Glutamatergic neuron (in vitro differentiated cells): ENCODE data around the gene ZC3H11A. TPM values are rescaled to one million over a fixed set of nuclear protein-coding genes. Genes with fewer than 3 reads are reported as not detected.
"Not testable (repeated sequence)": the region's sequence is repeated elsewhere in the genome, so short reads cannot be mapped to it uniquely, and the experiment has no call there.

Experiments
- DNase-seq: peaks from one replicate; pipeline ENCODE4 v3.0.0; 2022
- H3K27ac Mint-ChIP-seq: one replicate; pipeline ENCODE4 v1.8.0; 2020; ENCODE audit warnings: mild to moderate bottlenecking, mixed read lengths, inconsistent platforms; ENCODE audit not compliant: unreplicated experiment
- H3K27me3 Mint-ChIP-seq: one replicate; pipeline ENCODE4 v1.8.0; 2020; ENCODE audit warnings: mild to moderate bottlenecking, moderate library complexity, mixed read lengths, inconsistent platforms; ENCODE audit not compliant: unreplicated experiment
- H3K36me3 Mint-ChIP-seq: one replicate; pipeline ENCODE4 v1.8.0; 2020; ENCODE audit warnings: mild to moderate bottlenecking, mixed read lengths, inconsistent platforms; ENCODE audit not compliant: unreplicated experiment
- H3K4me1 Mint-ChIP-seq: one replicate; pipeline ENCODE4 v1.8.0; 2020; ENCODE audit warnings: mild to moderate bottlenecking, low read depth, mixed read lengths, inconsistent platforms; ENCODE audit not compliant: unreplicated experiment
- H3K4me3 Mint-ChIP-seq: one replicate; pipeline ENCODE4 v1.8.0; 2020; ENCODE audit warnings: mild to moderate bottlenecking, mixed read lengths, inconsistent platforms; ENCODE audit not compliant: unreplicated experiment
- H3K9me3 Mint-ChIP-seq: one replicate; pipeline ENCODE4 v1.8.0; 2020; ENCODE audit warnings: mild to moderate bottlenecking, moderate library complexity, mixed read lengths, inconsistent platforms; ENCODE audit not compliant: unreplicated experiment
- total RNA-seq: library from RNA; stranded (reverse); fragmentation: NEBNext Ultra II Directional; extraction: Animal tissue kit (Norgen Biotek cat#: 25700); gene quantifications from one replicate; pipeline ENCODE4 v1.2.1, GENCODE V29; 2021; ENCODE audit not compliant: unreplicated experiment
- TF ChIP-seq, protein P1 (sequence below): fragments of 200-600 bp; sonication (generic); IDR thresholded peaks from one replicate; pipeline ENCODE4 v1.5.0; 2021; ENCODE audit not compliant: partially characterized antibody, unreplicated experiment

Gene ZC3H11A
- total RNA-seq, 1 donor from 2014 or later, result 63.4 TPM

DNA sequence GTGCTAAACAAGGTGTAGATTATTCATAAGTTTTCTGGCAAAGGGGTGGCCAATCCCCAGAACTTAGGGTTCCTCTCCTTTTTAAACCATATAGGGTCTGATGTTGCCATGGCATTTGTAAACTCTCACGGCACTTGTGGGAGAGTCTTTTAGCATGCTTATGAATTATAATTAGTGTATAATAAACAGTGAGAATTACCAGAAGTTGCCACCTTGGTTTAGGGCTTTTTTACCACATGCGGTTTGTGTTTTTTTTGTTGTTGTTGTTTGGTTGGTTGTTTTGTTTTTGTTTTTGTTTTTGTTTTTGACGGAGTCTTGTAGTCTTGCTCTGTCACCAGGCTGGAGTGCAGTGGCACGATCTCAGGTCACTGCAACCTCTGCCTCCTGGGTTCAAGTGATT lies 39.4 kb upstream of the ZC3H11A start:
- no peak overlapping the region for H3K27ac Mint-ChIP-seq
- H3K36me3 Mint-ChIP-seq, result no peaks in the 10 kb centered on the region
- no peaks in the 10 kb centered on the region for H3K9me3 Mint-ChIP-seq
- H3K4me1 Mint-ChIP-seq, result peaks cover 2% of the 10 kb centered on the region
- H3K27me3 Mint-ChIP-seq, result peaks cover 1% of the 10 kb centered on the region
- TF ChIP-seq, protein P1, sequence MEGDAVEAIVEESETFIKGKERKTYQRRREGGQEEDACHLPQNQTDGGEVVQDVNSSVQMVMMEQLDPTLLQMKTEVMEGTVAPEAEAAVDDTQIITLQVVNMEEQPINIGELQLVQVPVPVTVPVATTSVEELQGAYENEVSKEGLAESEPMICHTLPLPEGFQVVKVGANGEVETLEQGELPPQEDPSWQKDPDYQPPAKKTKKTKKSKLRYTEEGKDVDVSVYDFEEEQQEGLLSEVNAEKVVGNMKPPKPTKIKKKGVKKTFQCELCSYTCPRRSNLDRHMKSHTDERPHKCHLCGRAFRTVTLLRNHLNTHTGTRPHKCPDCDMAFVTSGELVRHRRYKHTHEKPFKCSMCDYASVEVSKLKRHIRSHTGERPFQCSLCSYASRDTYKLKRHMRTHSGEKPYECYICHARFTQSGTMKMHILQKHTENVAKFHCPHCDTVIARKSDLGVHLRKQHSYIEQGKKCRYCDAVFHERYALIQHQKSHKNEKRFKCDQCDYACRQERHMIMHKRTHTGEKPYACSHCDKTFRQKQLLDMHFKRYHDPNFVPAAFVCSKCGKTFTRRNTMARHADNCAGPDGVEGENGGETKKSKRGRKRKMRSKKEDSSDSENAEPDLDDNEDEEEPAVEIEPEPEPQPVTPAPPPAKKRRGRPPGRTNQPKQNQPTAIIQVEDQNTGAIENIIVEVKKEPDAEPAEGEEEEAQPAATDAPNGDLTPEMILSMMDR, result no peak
- no peak for DNase-seq
- H3K4me3 Mint-ChIP-seq, result no peak overlapping the region

DNA sequence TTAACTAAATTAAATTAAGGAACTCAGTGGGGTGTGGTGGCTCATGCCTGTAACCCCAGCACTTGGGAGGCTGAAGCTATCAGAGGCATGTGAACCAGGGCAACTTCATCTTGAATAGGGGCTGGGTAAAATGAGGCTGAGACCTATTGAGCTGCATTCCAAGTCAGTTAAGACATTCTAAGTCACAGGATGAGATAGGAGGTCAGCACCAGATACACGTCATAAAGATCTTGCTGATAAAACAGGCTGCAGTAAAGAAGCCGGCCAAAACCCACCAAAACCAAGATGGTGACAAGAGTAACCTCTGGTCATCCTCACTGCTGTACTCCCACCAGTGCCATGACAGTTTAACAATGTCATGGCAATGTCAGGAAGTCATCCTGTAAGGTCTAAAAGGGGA lies 36.7 kb upstream of the ZC3H11A start:
- H3K4me1 Mint-ChIP-seq, H3K36me3 Mint-ChIP-seq, H3K27me3 Mint-ChIP-seq, H3K4me3 Mint-ChIP-seq, DNase-seq, H3K27ac Mint-ChIP-seq, H3K9me3 Mint-ChIP-seq: not testable (repeated sequence)

DNA sequence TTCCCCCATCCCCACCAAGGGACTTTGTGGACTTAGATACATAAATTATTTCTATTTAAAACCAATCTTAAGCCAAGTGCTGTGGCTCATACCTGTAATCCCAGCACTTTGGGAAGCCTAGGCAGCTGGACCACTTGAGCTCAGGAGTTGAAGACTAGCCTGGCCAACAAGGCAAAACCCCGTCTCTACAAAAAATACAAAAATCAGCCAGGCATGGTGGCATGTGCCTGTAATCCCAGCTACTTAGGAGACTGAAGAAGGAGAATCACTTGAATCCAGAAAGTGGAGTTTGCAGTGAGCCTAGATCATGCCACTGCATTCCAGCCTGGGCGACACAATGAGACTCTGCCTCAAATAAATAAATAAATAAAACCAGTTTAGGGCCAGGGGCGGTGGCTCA lies 34.9 kb upstream of the ZC3H11A start:
- TF ChIP-seq, protein P1, result no peak
- no peak overlapping the region for H3K4me3 Mint-ChIP-seq
- no peaks in the 10 kb centered on the region for H3K9me3 Mint-ChIP-seq
- no peak for DNase-seq
- H3K27ac Mint-ChIP-seq, result no peak overlapping the region
- no peaks in the 10 kb centered on the region for H3K36me3 Mint-ChIP-seq
- H3K27me3 Mint-ChIP-seq, result peaks cover 1% of the 10 kb centered on the region
- no peaks in the 10 kb centered on the region for H3K4me1 Mint-ChIP-seq

DNA sequence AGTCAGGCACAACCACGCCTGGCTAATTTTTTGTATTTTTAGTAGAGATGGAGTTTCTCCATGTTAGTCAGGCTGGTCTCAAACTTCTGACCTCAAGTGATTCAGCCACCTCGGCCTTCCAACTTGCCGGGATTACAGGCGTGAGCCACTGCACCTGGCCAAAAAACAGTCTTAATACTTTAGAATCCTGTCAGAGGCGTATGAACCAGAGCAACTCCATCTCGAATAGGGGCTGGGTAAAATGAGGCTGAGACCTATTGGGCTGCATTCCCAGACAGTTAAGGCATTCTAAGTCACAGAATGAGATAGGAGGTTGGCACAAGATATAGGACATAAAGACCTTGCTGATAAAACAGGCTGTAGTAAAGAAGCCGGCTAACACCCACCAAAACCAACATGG lies 33.5 kb upstream of the ZC3H11A start:
- DNase-seq, H3K27ac Mint-ChIP-seq, H3K4me3 Mint-ChIP-seq, H3K9me3 Mint-ChIP-seq, H3K36me3 Mint-ChIP-seq, H3K27me3 Mint-ChIP-seq, H3K4me1 Mint-ChIP-seq: not testable (repeated sequence)

DNA sequence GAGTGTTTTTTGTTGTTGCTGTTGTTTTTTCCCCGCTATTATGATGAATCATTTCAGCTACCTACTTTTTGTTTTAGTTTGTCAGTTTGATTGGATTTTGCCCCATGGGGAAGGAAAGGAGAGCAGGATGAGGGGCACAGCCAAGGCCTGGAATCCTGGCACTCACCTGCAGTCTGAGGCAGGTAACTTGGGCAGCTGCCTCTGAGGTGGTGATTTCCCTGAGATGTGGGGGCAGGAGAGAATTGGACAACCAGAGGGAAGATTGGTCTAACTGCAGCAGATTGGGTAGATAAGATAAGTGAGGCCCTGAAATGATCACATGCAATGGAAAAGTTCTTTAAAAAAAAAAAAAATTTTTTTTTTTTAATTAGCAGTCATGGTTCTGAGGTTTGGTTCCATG lies 31.9 kb upstream of the ZC3H11A start:
- Mint-ChIP-seq H3K27me3 (peaks cover 2% of the 10 kb centered on the region), H3K4me1 (no peaks in the 10 kb centered on the region), H3K27ac (no peak overlapping the region), H3K4me3 (no peak overlapping the region), H3K9me3 (no peaks in the 10 kb centered on the region), H3K36me3 (no peaks in the 10 kb centered on the region)
- TF ChIP-seq, protein P1, result no peak
- no peak for DNase-seq

DNA sequence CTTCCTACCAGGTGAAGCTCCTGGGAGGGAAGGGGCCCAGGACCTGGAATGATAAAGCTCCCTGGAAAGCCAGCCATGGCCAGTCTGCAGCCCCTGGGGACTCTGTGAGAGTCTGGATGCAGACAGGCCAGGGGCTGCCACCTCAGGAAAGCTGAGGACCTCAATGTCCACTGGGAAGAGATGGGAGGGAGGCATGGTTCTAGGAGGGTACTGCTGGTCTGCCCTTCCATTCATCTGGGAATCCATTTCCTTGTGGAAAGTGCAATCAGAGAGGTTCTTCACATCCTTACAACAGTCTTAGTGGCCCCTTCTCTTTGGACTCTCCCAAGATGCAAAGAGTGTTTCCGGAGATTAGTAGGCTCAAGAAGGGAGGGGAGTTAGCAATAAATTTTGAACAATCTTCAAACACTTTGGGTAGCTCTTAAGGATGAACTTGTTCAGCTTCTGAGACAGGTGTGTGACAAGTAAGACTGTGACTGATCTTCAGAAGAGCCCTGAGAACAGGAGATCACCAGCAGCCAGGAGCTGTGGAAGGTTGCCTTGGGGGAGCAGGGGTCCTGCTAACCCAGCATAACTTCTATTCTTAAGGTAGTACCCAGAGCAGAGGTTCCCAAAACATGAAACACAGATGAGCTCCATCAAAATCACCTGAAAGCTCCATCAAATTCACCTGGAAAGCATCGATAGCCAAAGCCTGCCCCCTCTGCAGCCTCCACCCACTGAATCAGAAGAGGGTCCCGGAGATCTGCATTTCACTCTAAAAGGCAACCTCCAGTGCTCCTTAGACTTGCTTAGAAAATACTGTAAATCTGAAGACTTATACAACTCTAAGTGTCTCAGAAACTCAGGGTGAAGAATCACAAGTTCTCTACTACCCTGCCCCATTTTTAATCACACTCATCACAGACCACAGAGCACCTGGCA lies 31.1 kb upstream of the ZC3H11A start:
- Mint-ChIP-seq H3K4me1 (no peaks in the 10 kb centered on the region), H3K36me3 (no peaks in the 10 kb centered on the region), H3K27me3 (peaks cover 2% of the 10 kb centered on the region), H3K4me3 (no peak overlapping the region), H3K9me3 (no peaks in the 10 kb centered on the region), H3K27ac (no peak overlapping the region)
- DNase-seq, result no peak
- TF ChIP-seq, protein P1, result no peak
